Astrocyte (in vitro differentiated cells and primary cell): ENCODE measurements around the gene FBXL14.

Experiments used
- CTCF ChIP-seq: IDR thresholded peaks from 2 replicates; pipeline ENCODE4 v1.5.1; 2011; ENCODE audit warnings: low read depth, mild to moderate bottlenecking, inconsistent platforms, low read length, moderate library complexity; ENCODE audit not compliant: insufficient read depth
- EZH2 ChIP-seq: IDR thresholded peaks from 2 replicates; pipeline ENCODE4 v1.6.1; 2012; ENCODE audit warnings: mild to moderate bottlenecking, low read length, inconsistent platforms; ENCODE audit not compliant: insufficient read depth

DNA sequence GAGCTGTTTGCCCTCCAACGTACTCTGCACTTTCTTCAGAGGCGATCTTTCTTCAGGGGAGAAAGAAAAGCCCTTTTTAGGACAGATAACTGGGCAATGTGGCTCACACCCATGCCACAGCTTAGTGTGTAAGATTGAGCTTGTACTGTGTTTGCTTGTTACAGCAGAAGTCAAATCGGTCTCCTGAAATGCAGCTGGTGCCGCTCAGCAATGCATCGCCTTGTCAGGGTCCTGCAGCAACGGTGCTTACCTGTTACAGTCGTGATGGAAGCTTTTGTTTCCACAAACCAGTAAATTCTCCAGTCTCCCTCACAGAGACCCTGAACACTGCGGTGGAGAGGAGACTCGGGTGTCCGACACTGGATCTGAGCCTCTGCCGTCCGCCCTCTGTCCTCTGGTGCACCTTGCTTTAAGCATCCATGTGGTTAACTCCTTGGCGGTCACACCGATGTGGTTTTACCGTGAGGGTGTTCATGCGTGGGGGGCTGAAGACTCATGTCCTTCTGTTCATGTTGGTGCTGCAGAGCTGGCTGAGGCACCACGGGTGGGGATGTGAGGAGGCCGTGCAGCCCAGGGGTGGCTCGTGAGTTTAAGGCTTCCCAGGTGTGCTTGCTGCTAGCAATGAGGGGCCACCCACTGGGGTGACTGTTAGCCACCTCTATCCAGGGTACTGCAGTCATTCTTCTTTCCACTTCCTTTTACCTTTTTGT lies 47.3 kb downstream of the FBXL14 start:
- no peak for TF ChIP-seq EZH2
- no peak for TF ChIP-seq CTCF
